Upper lobe of right lung (tissue), 1 donor: ENCODE measurements around the gene DNAH8. TPM values are rescaled to one million over a fixed set of nuclear protein-coding genes. Genes with fewer than 3 reads are reported as not detected.

ENCODE experiments used
- ATAC-seq: fragments of 200-7000 bp; cut with Tn5 transposase; one replicate; pipeline ENCODE4 v1.9.1; 2020; ENCODE audit warnings: mild to moderate bottlenecking, moderate library complexity
- DNase-seq: peaks from one replicate; pipeline ENCODE4 v3.0.0-alpha.2; 2020
- H3K27ac ChIP-seq: fragments of 200-600 bp; one replicate; pipeline ENCODE4 v1.8.0; 2022
- H3K27me3 ChIP-seq: fragments of 200-600 bp; one replicate; pipeline ENCODE4 v1.8.0; 2022; ENCODE audit warnings: mild to moderate bottlenecking
- H3K36me3 ChIP-seq: fragments of 200-600 bp; one replicate; pipeline ENCODE4 v1.8.0; 2022
- H3K4me1 ChIP-seq: fragments of 200-600 bp; one replicate; pipeline ENCODE4 v1.8.0; 2022
- H3K4me3 ChIP-seq: fragments of 200-600 bp; one replicate; pipeline ENCODE4 v1.8.0; 2022; ENCODE audit warnings: mild to moderate bottlenecking
- H3K9me3 ChIP-seq: fragments of 200-600 bp; one replicate; pipeline ENCODE4 v1.8.0; 2022
- intact Hi-C: fragments of 100-400 bp; cut with DNase I; formaldehyde crosslinking; loops from one replicate; pipeline ENCODE4 v1.11.0; 2022
- total RNA-seq: library from RNA; stranded (reverse); fragmentation: NEBNext Ultra II Directional; extraction: Animal tissue kit (Norgen Biotek cat#: 25700); gene quantifications from one replicate; pipeline ENCODE4 v1.2.1, GENCODE V29; 2021
- TF ChIP-seq, protein P1 (sequence below): fragments of 200-600 bp; IDR thresholded peaks from one replicate; pipeline ENCODE4 v1.8.0; 2022; ENCODE audit warnings: antibody characterized with exemption
- donor health status: DM: no; HTN: yes; CAD: no; lungs with severe emphysema.

DNAH8 gene
- total RNA-seq, 1 donor from 2014 or later = 0.17 TPM

- no peaks in the 10 kb centered on the region for H3K36me3 ChIP-seq
- TF ChIP-seq, protein P1, sequence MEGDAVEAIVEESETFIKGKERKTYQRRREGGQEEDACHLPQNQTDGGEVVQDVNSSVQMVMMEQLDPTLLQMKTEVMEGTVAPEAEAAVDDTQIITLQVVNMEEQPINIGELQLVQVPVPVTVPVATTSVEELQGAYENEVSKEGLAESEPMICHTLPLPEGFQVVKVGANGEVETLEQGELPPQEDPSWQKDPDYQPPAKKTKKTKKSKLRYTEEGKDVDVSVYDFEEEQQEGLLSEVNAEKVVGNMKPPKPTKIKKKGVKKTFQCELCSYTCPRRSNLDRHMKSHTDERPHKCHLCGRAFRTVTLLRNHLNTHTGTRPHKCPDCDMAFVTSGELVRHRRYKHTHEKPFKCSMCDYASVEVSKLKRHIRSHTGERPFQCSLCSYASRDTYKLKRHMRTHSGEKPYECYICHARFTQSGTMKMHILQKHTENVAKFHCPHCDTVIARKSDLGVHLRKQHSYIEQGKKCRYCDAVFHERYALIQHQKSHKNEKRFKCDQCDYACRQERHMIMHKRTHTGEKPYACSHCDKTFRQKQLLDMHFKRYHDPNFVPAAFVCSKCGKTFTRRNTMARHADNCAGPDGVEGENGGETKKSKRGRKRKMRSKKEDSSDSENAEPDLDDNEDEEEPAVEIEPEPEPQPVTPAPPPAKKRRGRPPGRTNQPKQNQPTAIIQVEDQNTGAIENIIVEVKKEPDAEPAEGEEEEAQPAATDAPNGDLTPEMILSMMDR = no peak
- H3K4me3 ChIP-seq = no peak overlapping the region
- peak overlapping the region; percentile 4 for H3K27ac ChIP-seq
- H3K27me3 ChIP-seq = peaks cover 4% of the 10 kb centered on the region
- DNase-seq (no peak), ATAC-seq (no peak)
- H3K9me3 ChIP-seq = no peaks in the 10 kb centered on the region
- peaks cover 3% of the 10 kb centered on the region for H3K4me1 ChIP-seq
- intact Hi-C loops = no loop called here
Observed at GRCh38 chr6:38714239-38715015, 684 bp upstream of the DNAH8 start.

GRCh38 chr6:38716825-38717224, 1.7 kb downstream of the DNAH8 start:
- no peak for ATAC-seq
- peaks cover 3% of the 10 kb centered on the region for H3K4me1 ChIP-seq
- TF ChIP-seq, protein P1 = no peak
- H3K9me3 ChIP-seq = no peaks in the 10 kb centered on the region
- H3K4me3 ChIP-seq = no peak overlapping the region
- H3K27ac ChIP-seq = no peak overlapping the region
- no peak for DNase-seq
- no peaks in the 10 kb centered on the region for H3K36me3 ChIP-seq
- peaks cover 4% of the 10 kb centered on the region for H3K27me3 ChIP-seq
- intact Hi-C loops = no loop called here

DNA sequence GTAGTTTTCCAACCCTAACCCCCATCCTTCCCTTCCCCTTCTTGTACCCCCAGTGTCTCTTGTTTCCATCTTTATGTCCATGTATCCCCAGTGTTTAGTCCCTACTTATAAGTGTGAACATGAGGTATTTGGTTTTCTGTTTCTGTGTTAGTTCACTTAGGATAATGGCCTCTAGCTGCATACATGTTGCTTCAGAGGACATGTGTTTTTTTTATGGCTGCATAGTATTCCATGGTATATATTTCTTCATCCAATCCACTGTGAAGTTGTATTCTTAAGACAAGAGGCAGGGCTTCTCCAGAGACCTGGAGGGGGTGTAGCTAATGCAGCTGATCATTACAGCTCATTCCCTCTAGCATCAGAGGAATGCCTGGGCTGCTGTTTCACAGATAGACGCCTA, 4.2 kb downstream of the DNAH8 start:
- ATAC-seq = no peak

GRCh38 chr6:38720295-38720694, 5.2 kb downstream of the DNAH8 start:
- H3K4me1 ChIP-seq = no peaks in the 10 kb centered on the region
- no peaks in the 10 kb centered on the region for H3K9me3 ChIP-seq
- no peak overlapping the region for H3K27ac ChIP-seq
- ATAC-seq (no peak), DNase-seq (no peak)
- H3K36me3 ChIP-seq = no peaks in the 10 kb centered on the region
- peaks cover 4% of the 10 kb centered on the region for H3K27me3 ChIP-seq
- TF ChIP-seq, protein P1 = peak; percentile 8
- no peak overlapping the region for H3K4me3 ChIP-seq
- intact Hi-C loops = no loop called here

More for the DNA sequence above, 4.2 kb downstream of the DNAH8 start:
- Histone ChIP-seq H3K27ac (no peak overlapping the region), H3K36me3 (no peaks in the 10 kb centered on the region), H3K4me1 (peaks cover 3% of the 10 kb centered on the region), H3K4me3 (no peak overlapping the region), H3K27me3 (peaks cover 4% of the 10 kb centered on the region), H3K9me3 (no peaks in the 10 kb centered on the region)
- no peak for DNase-seq
- intact Hi-C loops = no loop called here
- TF ChIP-seq, protein P1 = no peak

DNA sequence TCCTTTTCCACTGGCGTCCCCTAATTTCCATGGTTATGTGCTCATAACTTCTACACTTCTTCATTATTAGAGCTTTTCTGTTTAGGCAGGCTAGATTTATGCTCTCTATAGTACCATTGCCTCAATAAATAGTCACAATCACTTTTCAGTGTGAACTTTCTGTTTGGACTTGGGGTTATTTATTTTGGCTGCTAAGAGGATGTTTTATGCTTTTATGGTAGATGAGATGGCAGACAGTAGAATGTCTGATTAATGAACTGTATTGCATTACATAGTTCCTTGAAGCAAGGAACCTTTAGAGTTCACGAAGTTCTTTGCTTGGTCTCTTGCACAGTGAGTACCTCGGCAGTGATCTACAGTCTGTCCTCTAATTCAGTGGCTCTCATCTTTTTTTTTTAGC, 6.9 kb downstream of the DNAH8 start:
- intact Hi-C loops = no loop called here
- no peak for ATAC-seq
- TF ChIP-seq, protein P1 = no peak
- H3K9me3 ChIP-seq = no peaks in the 10 kb centered on the region
- H3K36me3 ChIP-seq = no peaks in the 10 kb centered on the region
- H3K27ac ChIP-seq = no peak overlapping the region
- no peak for DNase-seq
- H3K4me1 ChIP-seq = no peaks in the 10 kb centered on the region
- no peak overlapping the region for H3K4me3 ChIP-seq
- no peaks in the 10 kb centered on the region for H3K27me3 ChIP-seq
